HCT116 (cell line): ENCODE measurements around the gene PRKAR1A. TPM values are rescaled to one million over a fixed set of nuclear protein-coding genes. Genes with fewer than 3 reads are reported as not detected.

ENCODE experiments used
- ATAC-seq: fragments of 200-7000 bp; cut with Tn5 transposase; 2 replicates; pipeline ENCODE4 v1.9.1; 2020; ENCODE audit warnings: mild to moderate bottlenecking, moderate library complexity
- BruUV-seq: library from RNA; stranded (reverse); fragments of 400-500 nt; replicated peaks from 2 replicates; lab custom pipeline; 2021; lab: Mats Ljungman, UMichigan
- CTCF ChIA-PET: fragments of 300-600 bp; sonication (Branson Sonifier 250); formaldehyde crosslinking; loops from one replicate; lab custom pipeline; 2021; ENCODE audit warnings: antibody characterized with exemption; lab: Charles Lee
- POLR2A ChIA-PET: fragments of 300-600, 350-600 bp; sonication (Branson Sonifier 250); formaldehyde crosslinking; loops from one replicate; lab custom pipeline; 2021; ENCODE audit warnings: antibody characterized with exemption; lab: Charles Lee
- RAD21 ChIA-PET, 2 experiments: fragments of 300-600 bp; sonication (Branson Sonifier 250); formaldehyde crosslinking; loops; one replicate each; lab custom pipeline; 2023; ENCODE audit warnings: low total read pairs in 2 of 2; ENCODE audit not compliant: uncharacterized antibody in 2 of 2, unreplicated experiment in 2 of 2, low non-redundant PET in 1 of 2; lab: Charles Lee
- DNase-seq: peaks from one replicate; pipeline ENCODE4 v3.0.0-alpha.2; 2010; ENCODE audit warnings: low read depth, low spot score
- H2AFZ ChIP-seq: fragments of 200-600 bp; shearing (Covaris generic), sonication (generic); 2 replicates; pipeline ENCODE4 v1.6.1; 2017; ENCODE audit warnings: low read depth, mixed run types, mixed read lengths, antibody characterized with exemption, low read length; ENCODE audit not compliant: poor library complexity, severe bottlenecking
- H3K27ac ChIP-seq: 2 replicates; pipeline ENCODE4 v1.5.1; 2012; ENCODE audit warnings: low read depth, low read length
- H3K27me3 ChIP-seq: fragments of 200-600 bp; sonication (generic); 2 replicates; pipeline ENCODE4 v1.6.1; 2016; ENCODE audit warnings: mixed run types, low read length, mixed read lengths; ENCODE audit not compliant: insufficient read depth
- H3K36me3 ChIP-seq, 2 experiments: fragments of 200-500 bp in 1 of 2; fragments of 200-600 bp in 1 of 2; sonication (Bioruptor generic) in 1 of 2; sonication (generic) in 1 of 2; 2 replicates each; pipeline versions ENCODE4 v1.5.1 to v1.6.1; 2014 to 2016; ENCODE audit warnings: low read length in 2 of 2, inconsistent platforms in 1 of 2, mixed read lengths in 1 of 2, mixed run types in 1 of 2; ENCODE audit not compliant: insufficient read depth in 2 of 2, control insufficient read depth in 1 of 2
- H3K4me1 ChIP-seq, 2 experiments: fragments of 200-600 bp in 1 of 2; sonication (generic) in 1 of 2; 2 replicates each; pipeline versions ENCODE4 v1.5.1 to v1.6.1; 2012 to 2017; ENCODE audit warnings: low read length in 2 of 2, inconsistent platforms in 1 of 2, mild to moderate bottlenecking in 1 of 2, mixed read lengths in 1 of 2, mixed run types in 1 of 2, moderate library complexity in 1 of 2; ENCODE audit not compliant: insufficient read depth in 2 of 2, control insufficient read depth in 1 of 2
- H3K4me2 ChIP-seq: fragments of 200-600 bp; sonication (generic); 2 replicates; pipeline ENCODE4 v1.6.1; 2017; ENCODE audit warnings: mixed run types, low read length, mixed read lengths
- H3K4me3 ChIP-seq, 2 experiments: fragments of 200-600 bp in 1 of 2; sonication (generic) in 1 of 2; replicated peaks in 1 of 2; 2 replicates each; pipeline ENCODE4 v1.5.1; 2011 to 2016; ENCODE audit warnings: low read length in 2 of 2, control low read depth in 1 of 2, low read depth in 1 of 2, mild to moderate bottlenecking in 1 of 2, mixed read lengths in 1 of 2, mixed run types in 1 of 2
- H3K79me2 ChIP-seq: fragments of 200-600 bp; sonication (generic); 2 replicates; pipeline ENCODE4 v1.6.1; 2017; ENCODE audit warnings: mild to moderate bottlenecking, mixed run types, low read length, moderate library complexity, mixed read lengths; ENCODE audit not compliant: insufficient read depth
- H3K9ac ChIP-seq: fragments of 200-600 bp; sonication (generic); 2 replicates; pipeline ENCODE4 v1.6.1; 2016; ENCODE audit warnings: low read length, mixed read lengths
- H3K9me2 ChIP-seq: fragments of 200-600 bp; sonication (generic), shearing (Covaris generic); 2 replicates; pipeline ENCODE4 v1.6.1; 2017; ENCODE audit warnings: mixed run types, mild to moderate bottlenecking, moderate library complexity; ENCODE audit not compliant: insufficient read depth
- H3K9me3 ChIP-seq, 2 experiments: fragments of 200-500 bp in 1 of 2; fragments of 200-600 bp in 1 of 2; sonication (Bioruptor generic) in 1 of 2; sonication (generic) in 1 of 2; 2 replicates each; pipeline ENCODE4 v1.6.1; 2014 to 2017; ENCODE audit warnings: low read length in 2 of 2, mixed read lengths in 2 of 2, inconsistent platforms in 1 of 2, low read depth in 1 of 2, mild to moderate bottlenecking in 1 of 2, mixed run types in 1 of 2, moderate library complexity in 1 of 2; ENCODE audit not compliant: control insufficient read depth in 1 of 2, insufficient read depth in 1 of 2
- H4K20me1 ChIP-seq: fragments of 200-600 bp; sonication (generic), shearing (Covaris generic); 2 replicates; pipeline ENCODE4 v1.6.1; 2017; ENCODE audit warnings: mixed run types, mild to moderate bottlenecking, moderate library complexity; ENCODE audit not compliant: insufficient read depth
- CBX3 ChIP-seq: IDR thresholded peaks from 2 replicates; pipeline ENCODE4 v1.6.1; 2012; ENCODE audit warnings: low read depth
- EGR1 ChIP-seq: IDR thresholded peaks from 2 replicates; pipeline ENCODE4 v1.6.1; 2012; ENCODE audit warnings: low read depth
- ELF1 ChIP-seq: IDR thresholded peaks from 2 replicates; pipeline ENCODE4 v1.6.1; 2012; ENCODE audit warnings: low read depth, borderline replicate concordance
- JUND ChIP-seq: IDR thresholded peaks from 2 replicates; pipeline ENCODE4 v1.6.1; 2012
- RAD21 ChIP-seq: IDR thresholded peaks from 2 replicates; pipeline ENCODE4 v1.6.1; 2012; ENCODE audit warnings: low read depth, mild to moderate bottlenecking
- SP1 ChIP-seq: IDR thresholded peaks from 2 replicates; pipeline ENCODE4 v1.6.1; 2012; ENCODE audit warnings: low read depth
- YY1 ChIP-seq: IDR thresholded peaks from 2 replicates; pipeline ENCODE4 v1.6.1; 2011; ENCODE audit warnings: low read length, low read depth, moderate library complexity, mild to moderate bottlenecking; ENCODE audit not compliant: insufficient replicate concordance; ENCODE audit errors: extremely low read depth
- ZFX ChIP-seq: fragments of 450-650 bp; IDR thresholded peaks from 2 replicates; pipeline ENCODE4 v1.6.1; 2017
- ZNF274 ChIP-seq: fragments of 200-500 bp; sonication (Bioruptor generic); IDR thresholded peaks from 2 replicates; pipeline ENCODE4 v1.6.1; 2014; ENCODE audit warnings: mild to moderate bottlenecking, low read depth, low read length, inconsistent platforms
- intact Hi-C: fragments of 100-400 bp; cut with micrococcal nuclease; formaldehyde crosslinking; loops from 2 replicates; pipeline ENCODE4 v1.10.0; 2022
- total RNA-seq: library from RNA; stranded (reverse); gene quantifications from one replicate; pipeline ENCODE4 v1.2.1, GENCODE V29; 2021; ENCODE audit not compliant: unreplicated experiment

Gene PRKAR1A
- total RNA-seq, 1 experiment from 2014 or later: 295 TPM

- no peak for DNase-seq
- peak; percentile 24; the same call in 1 of the 2 replicates for ATAC-seq
- Histone ChIP-seq H3K79me2 (no peaks in the 10 kb centered on the region), H2AFZ (no peak overlapping the region), H3K9ac (no peak overlapping the region), H3K36me3 (peaks cover 10 to 28% of the 10 kb centered on the region in 2 experiments; a peak in 3 of 4 replicates), H3K9me3 (no peaks in the 10 kb centered on the region), H4K20me1 (no peaks in the 10 kb centered on the region), H3K9me2 (no peaks in the 10 kb centered on the region), H3K27me3 (no peaks in the 10 kb centered on the region), H3K4me3 (no peak overlapping the region), H3K27ac (no peak overlapping the region), H3K4me1 (no peaks in the 10 kb centered on the region), H3K4me2 (no peak overlapping the region)
- CTCF ChIA-PET: no interaction called here
- RAD21 ChIA-PET: no interaction called here
- POLR2A ChIA-PET: no interaction called here
- intact Hi-C loops: loop anchor here (10.0 kb wide), 1 partner anchor 705 kb away; no protein-coding TSS in a partner anchor
- TF ChIP-seq JUND (no peak), RAD21 (0 out of 2 replicates have a peak, but pooled peaks have one; percentile 4)
- no TSS peak for BruUV-seq
Measured at GRCh38 chr17:68539548-68540467, 27.6 kb downstream of the PRKAR1A start.

DNA sequence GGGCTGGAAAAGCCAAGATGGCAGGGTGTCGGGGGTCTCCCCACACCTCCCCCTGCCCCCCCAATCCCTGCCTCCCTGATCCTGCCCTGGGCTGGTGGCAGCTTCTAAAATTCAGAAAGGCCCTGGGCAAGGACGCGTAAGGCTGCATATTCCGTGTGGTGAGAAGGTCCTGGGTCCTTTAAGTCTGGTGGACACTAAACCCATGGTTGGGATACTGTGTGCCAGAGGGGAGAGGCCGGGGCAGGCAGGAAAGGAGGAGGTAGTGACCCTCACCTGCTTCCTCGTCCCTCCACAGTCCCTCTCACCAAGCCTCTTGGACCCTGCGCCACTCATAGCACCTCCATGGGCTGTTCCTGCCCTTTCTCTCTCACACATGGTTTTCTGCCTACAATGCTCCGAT lies 28.8 kb downstream of the PRKAR1A start:
- H4K20me1 ChIP-seq: no peaks in the 10 kb centered on the region
- peaks cover 5 to 22% of the 10 kb centered on the region in 2 experiments; a peak in 3 of 4 replicates for H3K36me3 ChIP-seq
- H3K4me1 ChIP-seq: no peaks in the 10 kb centered on the region
- ChIA-PET POLR2A (no interaction called here), CTCF (no interaction called here), RAD21 (no interaction called here)
- intact Hi-C loops: no loop called here
- BruUV-seq: no TSS peak
- no peaks in the 10 kb centered on the region for H3K9me3 ChIP-seq
- no peaks in the 10 kb centered on the region for H3K79me2 ChIP-seq
- TF ChIP-seq CBX3 (no peak), YY1 (no peak), SP1 (no peak), ZNF274 (no peak), RAD21 (no peak), ELF1 (no peak), ZFX (no peak), JUND (no peak), EGR1 (no peak)
- TF ChIP-seq, all 23 proteins: peak for 0
- no peak for ATAC-seq
- H3K27me3 ChIP-seq: no peaks in the 10 kb centered on the region
- no peak overlapping the region for H3K4me3 ChIP-seq
- no peak overlapping the region for H3K4me2 ChIP-seq
- no peak for DNase-seq
- H3K27ac ChIP-seq: no peak overlapping the region
- no peaks in the 10 kb centered on the region for H3K9me2 ChIP-seq
- no peak overlapping the region for H2AFZ ChIP-seq
- no peak overlapping the region for H3K9ac ChIP-seq
